GM21576 (cell line): Measurements from ENCODE around the gene GYPE.
"Not testable (repeated sequence)": the region's sequence is repeated elsewhere in the genome, so short reads cannot be mapped to it uniquely, and the experiment has no call there.

Source experiments
- ATAC-seq: cut with Tn5 transposase; IDR thresholded peaks from one replicate; pipeline ENCODE4 v1.9.1; 2021; ENCODE audit warnings: mild to moderate bottlenecking, moderate library complexity; ENCODE audit not compliant: unreplicated experiment

The GYPE gene

GRCh38 chr4:143870523-143871268 is 34.7 kb downstream of the GYPE start:
- ATAC-seq = not testable (repeated sequence)

- not testable (repeated sequence) for ATAC-seq
Observed at GRCh38 chr4:143869925-143870324, 35.4 kb downstream of the GYPE start.

DNA sequence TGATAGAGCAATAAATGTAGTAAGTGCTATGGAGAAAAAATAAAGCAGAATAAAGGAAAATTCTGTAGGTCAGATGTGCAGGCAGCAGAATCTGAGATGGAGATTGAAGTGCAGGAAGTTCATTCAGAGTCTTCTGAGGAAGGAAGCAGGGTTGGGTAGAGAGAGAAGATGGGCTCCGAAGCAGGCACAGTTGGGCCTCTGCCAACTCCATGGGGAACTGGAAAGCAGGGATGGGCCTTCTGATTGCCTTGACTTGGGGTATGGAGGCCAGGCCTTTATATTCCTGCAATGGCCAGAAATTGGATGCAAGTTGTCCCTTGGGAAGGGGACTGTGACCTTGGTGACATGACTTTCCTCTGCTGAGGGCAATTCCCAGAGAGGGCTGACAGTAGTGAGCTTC is 42.6 kb downstream of the GYPE start:
- not testable (repeated sequence) for ATAC-seq

DNA sequence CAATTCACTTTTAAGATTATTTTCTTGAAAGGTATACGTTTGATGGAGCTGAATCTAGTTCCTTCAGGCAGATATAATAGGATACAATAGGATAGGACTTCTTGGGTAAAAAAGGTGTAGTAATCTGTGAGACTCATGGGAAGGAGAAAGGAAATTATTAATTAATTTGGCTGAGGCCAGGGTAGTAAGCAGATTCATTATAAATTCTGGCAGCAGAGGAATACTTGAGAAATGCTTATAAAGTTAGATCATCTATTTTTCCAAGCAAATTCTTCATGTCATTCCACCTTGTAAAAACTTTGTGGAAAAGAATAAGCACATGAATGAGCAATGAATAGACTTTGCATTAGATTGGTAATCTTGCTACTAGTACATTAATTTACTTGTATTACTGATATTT is 46.9 kb downstream of the GYPE start:
- no peak for ATAC-seq

DNA sequence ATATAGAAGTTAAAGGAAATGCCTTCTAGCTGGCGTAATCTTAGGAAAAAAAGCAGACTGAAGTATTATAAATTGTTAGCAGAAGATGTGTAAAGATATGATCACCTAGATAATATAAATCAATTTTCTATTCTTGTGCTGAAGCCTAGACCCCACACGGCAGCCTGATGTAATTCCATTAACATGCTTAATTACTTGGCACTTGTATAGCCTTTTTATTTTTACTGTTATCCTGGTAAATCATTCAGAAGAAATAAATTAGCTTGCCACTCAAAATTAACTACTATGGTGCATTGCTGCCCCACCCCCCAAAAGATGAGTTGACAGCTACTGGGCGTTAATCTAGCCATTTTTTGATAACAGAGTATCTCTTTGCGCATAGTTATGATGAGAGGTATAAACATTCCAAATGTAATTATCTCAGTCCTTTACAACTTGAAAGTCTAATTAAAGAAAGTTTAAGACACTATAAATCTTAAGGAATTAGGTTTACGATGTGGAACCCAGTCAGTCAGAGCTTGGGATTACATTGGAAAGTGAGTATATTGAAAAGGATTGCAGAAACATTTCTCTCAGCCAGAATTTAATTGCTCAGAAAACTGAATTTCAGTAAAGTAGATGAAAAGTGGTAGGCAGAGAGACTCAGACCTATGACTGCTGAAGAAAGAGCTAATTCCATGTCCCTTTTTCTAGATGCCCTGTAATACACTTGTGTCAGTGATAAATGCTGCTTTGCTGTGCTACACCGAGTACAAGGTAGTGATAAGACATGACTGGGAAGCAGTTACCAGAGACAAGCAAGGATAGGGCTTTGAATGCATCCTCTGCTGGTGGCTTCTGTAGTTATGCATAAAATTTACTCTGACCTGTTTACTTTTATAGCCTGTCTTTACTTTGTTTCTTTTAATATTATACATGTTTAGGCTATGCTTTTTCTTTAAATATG is 47.7 kb downstream of the GYPE start:
- ATAC-seq = not testable (repeated sequence)

- ATAC-seq = not testable (repeated sequence)
Observed at GRCh38 chr4:143856017-143856557, 49.3 kb downstream of the GYPE start.

DNA sequence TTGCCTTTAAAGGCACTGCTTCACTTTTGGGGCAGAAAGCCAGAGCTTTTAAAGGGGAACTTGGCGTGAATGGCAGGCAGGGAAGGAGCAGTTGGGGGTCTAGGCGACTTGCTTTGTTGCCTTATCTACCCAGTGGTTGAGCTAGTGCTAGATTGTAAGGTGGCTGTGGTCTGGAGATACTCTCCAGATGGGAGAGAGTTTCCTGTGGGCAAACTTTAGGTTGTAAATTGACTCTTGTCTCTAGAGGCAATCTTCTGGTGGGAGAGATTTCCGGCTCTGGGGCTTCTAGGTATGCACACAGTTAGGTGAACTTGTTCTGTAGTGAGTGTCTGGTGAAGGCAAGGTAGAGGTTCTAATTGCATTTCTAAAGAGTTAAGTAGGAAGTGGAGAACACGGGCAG is 50.7 kb downstream of the GYPE start:
- ATAC-seq = not testable (repeated sequence)

GRCh38 chr4:143849296-143849695 is 56.1 kb downstream of the GYPE start:
- not testable (repeated sequence) for ATAC-seq

DNA sequence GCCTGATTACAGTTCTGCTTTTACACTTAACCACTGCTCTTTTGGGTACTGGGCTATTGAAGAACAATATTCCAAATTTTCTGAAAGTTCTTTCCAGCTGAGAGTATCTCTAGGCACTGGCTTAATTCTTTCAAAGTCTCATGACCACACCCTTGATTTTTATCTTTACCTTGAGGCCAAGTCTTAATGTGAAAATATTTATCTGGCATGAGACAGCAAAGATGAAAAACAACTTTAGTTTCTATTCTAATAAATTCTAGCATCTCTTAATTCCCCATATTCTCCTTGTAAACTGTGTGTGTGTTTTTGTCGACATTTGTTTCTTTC is 61.9 kb downstream of the GYPE start:
- ATAC-seq = not testable (repeated sequence)

- ATAC-seq = not testable (repeated sequence)
Observed at GRCh38 chr4:143842624-143843505, 62.5 kb downstream of the GYPE start.

- not testable (repeated sequence) for ATAC-seq
Observed at GRCh38 chr4:143839413-143839812, 65.9 kb downstream of the GYPE start.

DNA sequence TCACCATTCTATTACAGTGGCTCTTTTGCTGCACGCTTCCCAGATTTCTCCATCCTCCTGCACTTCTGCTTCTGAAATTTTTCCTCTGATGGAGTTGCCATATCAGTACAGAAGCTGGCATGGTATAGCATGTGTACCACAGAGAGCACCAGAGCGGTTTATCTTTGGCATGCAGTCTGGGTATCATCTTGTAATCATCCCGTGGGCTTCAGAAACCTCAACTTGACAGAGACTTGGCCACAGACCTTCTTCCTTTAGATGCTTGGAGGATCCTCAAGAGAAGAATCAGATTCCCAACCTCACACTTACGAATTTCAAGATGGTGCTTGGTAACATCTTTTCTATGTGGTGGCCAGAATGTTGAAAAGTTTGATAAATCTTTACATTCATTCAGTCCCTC is 71.2 kb downstream of the GYPE start:
- not testable (repeated sequence) for ATAC-seq

DNA sequence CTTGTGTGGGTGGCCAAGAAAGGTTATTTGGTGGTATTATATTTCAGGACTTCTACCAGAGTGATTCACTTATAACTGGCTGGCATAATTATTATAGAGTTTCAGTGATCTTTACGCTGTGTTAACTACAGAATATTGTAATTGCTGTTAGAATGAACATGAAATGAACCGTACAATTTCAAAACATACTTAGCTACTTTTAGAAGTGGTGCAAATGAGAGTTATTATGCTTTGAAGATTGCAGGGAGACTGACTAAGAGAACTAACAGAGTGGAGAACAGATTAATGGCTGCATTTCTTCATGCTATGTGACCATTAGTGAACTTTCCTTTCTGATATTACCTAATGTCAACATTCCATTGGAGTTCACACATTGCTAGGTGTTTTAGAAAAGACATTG is 71.7 kb downstream of the GYPE start:
- ATAC-seq = not testable (repeated sequence)

GRCh38 chr4:143830576-143830975 is 74.8 kb downstream of the GYPE start:
- ATAC-seq = not testable (repeated sequence)

DNA sequence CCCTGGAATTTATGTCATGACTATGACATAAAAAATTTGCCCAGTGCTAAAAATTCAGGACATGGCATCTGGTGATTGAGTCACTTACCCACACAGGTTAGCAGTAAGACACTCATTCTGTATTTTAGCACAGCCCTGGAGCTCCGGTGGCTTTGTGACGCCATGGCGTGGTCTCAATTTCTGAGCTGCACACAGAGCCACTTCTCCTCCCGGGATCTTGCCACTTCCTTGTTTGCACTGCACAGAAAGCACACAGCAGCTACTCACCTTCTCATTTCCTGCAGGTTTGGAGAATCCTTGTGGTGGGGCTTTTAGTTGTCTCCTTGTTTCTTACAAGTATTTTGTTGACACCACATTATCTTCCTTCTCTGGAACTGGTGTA is 76.1 kb downstream of the GYPE start:
- not testable (repeated sequence) for ATAC-seq
